Endothelial cell of umbilical vein (primary cell): ENCODE data around the gene EPHB6. TPM values are rescaled to one million over a fixed set of nuclear protein-coding genes. Genes with fewer than 3 reads are reported as not detected.
A peak's percentile ranks its signal among the peaks of the same experiment; 100 is the strongest.

Experiments
- BruUV-seq: library from RNA; stranded (reverse); fragments of 400-500 nt; replicated peaks from 2 replicates; lab custom pipeline; 2021; lab: Mats Ljungman, UMichigan
- CTCF ChIA-PET: fragments of 300-600, 350-600 bp; sonication (Branson Sonifier 250); formaldehyde crosslinking; loops from one replicate; lab custom pipeline; 2021; ENCODE audit warnings: antibody characterized with exemption, inconsistent platforms; lab: Charles Lee
- POLR2A ChIA-PET: fragments of 300-600, 350-600 bp; sonication (Branson Sonifier 250); formaldehyde crosslinking; loops from one replicate; lab custom pipeline; 2021; ENCODE audit warnings: antibody characterized with exemption, inconsistent platforms; lab: Charles Lee
- DNase-seq: peaks from one replicate; pipeline ENCODE4 v3.0.0-alpha.2; 2011; ENCODE audit warnings: low read depth, low spot score
- FAIRE-seq: peaks from 2 replicates; lab custom pipeline; 2011; peaks lifted over from hg19 to GRCh38; lab: Jason Lieb, UNC
- H2AFZ ChIP-seq: 2 replicates; pipeline ENCODE4 v1.6.0; 2012; ENCODE audit warnings: low read depth, low read length, control low read depth, inconsistent platforms
- H3K27ac ChIP-seq: 2 replicates; pipeline ENCODE4 v1.5.1; 2011; ENCODE audit warnings: low read depth, mild to moderate bottlenecking, control low read depth, low read length, moderate library complexity; ENCODE audit not compliant: insufficient read depth
- H3K27me3 ChIP-seq, 2 experiments: 2 replicates each; pipeline versions ENCODE4 v1.6.0 to v1.6.1; 2011; ENCODE audit warnings: low read length in 2 of 2, mixed read lengths in 1 of 2; ENCODE audit not compliant: control insufficient read depth in 2 of 2, insufficient read depth in 2 of 2
- H3K36me3 ChIP-seq, 2 experiments: 2 replicates in 1 of 2; 3 replicates in 1 of 2; pipeline ENCODE4 v1.5.1; 2011; ENCODE audit warnings: low read length in 2 of 2, mild to moderate bottlenecking in 1 of 2, moderate library complexity in 1 of 2; ENCODE audit not compliant: control insufficient read depth in 2 of 2, insufficient read depth in 2 of 2; ENCODE audit errors: extremely low read depth in 1 of 2
- H3K4me1 ChIP-seq: 3 replicates; pipeline ENCODE4 v1.5.1; 2011; ENCODE audit warnings: mild to moderate bottlenecking, low read length; ENCODE audit not compliant: control insufficient read depth, insufficient read depth; ENCODE audit errors: extremely low read depth
- H3K4me2 ChIP-seq: 2 replicates; pipeline ENCODE4 v1.6.1; 2011; ENCODE audit warnings: low read length, control low read depth, mixed read lengths; ENCODE audit not compliant: insufficient read depth
- H3K4me3 ChIP-seq, 3 experiments: fragments of 200-600 bp in 1 of 3; sonication (generic), shearing (Covaris generic) in 1 of 3; replicated peaks in 1 of 3; 2 replicates each; pipeline ENCODE4 v1.5.1; 2011 to 2016; ENCODE audit warnings: control low read depth in 3 of 3, low read length in 3 of 3, mild to moderate bottlenecking in 2 of 3, inconsistent platforms in 1 of 3, low read depth in 1 of 3, moderate library complexity in 1 of 3; ENCODE audit not compliant: insufficient read depth in 1 of 3
- H3K79me2 ChIP-seq: 2 replicates; pipeline ENCODE4 v1.6.0; 2012; ENCODE audit warnings: low read length, inconsistent platforms; ENCODE audit not compliant: control insufficient read depth, insufficient read depth
- H3K9ac ChIP-seq: replicated peaks from 2 replicates; pipeline ENCODE3; 2011; ENCODE audit warnings: low read length, control low read depth; ENCODE audit not compliant: insufficient read depth; ENCODE audit errors: extremely low read depth
- H3K9me1 ChIP-seq: replicated peaks from 3 replicates; pipeline ENCODE4 v1.6.0; 2011; ENCODE audit warnings: mild to moderate bottlenecking, low read length; ENCODE audit not compliant: control insufficient read depth, insufficient read depth; ENCODE audit errors: extremely low read depth
- H3K9me3 ChIP-seq: replicated peaks from 2 replicates; pipeline ENCODE4 v1.5.1; 2012; ENCODE audit warnings: low read length, inconsistent platforms; ENCODE audit not compliant: control insufficient read depth, insufficient read depth
- H4K20me1 ChIP-seq: replicated peaks from 2 replicates; pipeline ENCODE3; 2011; ENCODE audit warnings: mild to moderate bottlenecking, low read length; ENCODE audit not compliant: control insufficient read depth, insufficient read depth; ENCODE audit errors: extremely low read depth
- EZH2 ChIP-seq: IDR thresholded peaks from 2 replicates; pipeline ENCODE4 v1.6.1; 2012; ENCODE audit warnings: borderline replicate concordance, low read depth, mild to moderate bottlenecking, moderate library complexity, low read length, inconsistent platforms; ENCODE audit not compliant: severe bottlenecking
- FOS ChIP-seq: IDR thresholded peaks from 2 replicates; pipeline ENCODE4 v1.6.1; 2011; ENCODE audit warnings: mild to moderate bottlenecking, low read length, moderate library complexity, borderline replicate concordance; ENCODE audit not compliant: insufficient read depth
- GATA2 ChIP-seq: IDR thresholded peaks from 2 replicates; pipeline ENCODE4 v1.7.0; 2011; ENCODE audit warnings: low read depth, mild to moderate bottlenecking, moderate library complexity, mixed read lengths, low read length; ENCODE audit not compliant: insufficient read length, insufficient read depth
- JUN ChIP-seq: IDR thresholded peaks from 2 replicates; pipeline ENCODE4 v1.6.1; 2011; ENCODE audit warnings: borderline replicate concordance, low read depth; ENCODE audit not compliant: insufficient read length, insufficient read depth
- POLR2A ChIP-seq: IDR thresholded peaks from 2 replicates; pipeline ENCODE4 v1.6.1; 2012; ENCODE audit warnings: low read depth, mild to moderate bottlenecking, control low read depth, low read length
- dilution Hi-C: fragments of 300-500 bp; cut with MboI; formaldehyde crosslinking; loops from one replicate; pipeline ENCODE4 v1.15.0; 2019; ENCODE audit warnings: low sequenced_read_pairs; ENCODE audit not compliant: extremely low pct_ligation_motif_present
- intact Hi-C: fragments of 100-400 bp; cut with micrococcal nuclease; formaldehyde crosslinking; loops from one replicate; pipeline ENCODE4 v1.10.0; 2022
- polyA plus RNA-seq, 4 experiments: library from polyadenylated mRNA; depleted of rRNA in 3 of 4; stranded (reverse) in 3 of 4; unstranded in 1 of 4; fragments of >200 nt; gene quantifications; 2 replicates each; pipeline versions ENCODE4 v1.2.1 to v1.2.3, GENCODE V29; 2011 to 2012; ENCODE audit warnings: missing spikeins in 1 of 4
- total RNA-seq: library from RNA; stranded (reverse); gene quantifications from 2 replicates; pipeline ENCODE4 v1.2.3, GENCODE V29; 2021
- TF ChIP-seq, protein P1 (sequence below), 2 donors: IDR thresholded peaks; 1 replicate in 1 of 2; 2 replicates in 1 of 2; pipeline ENCODE4 v1.5.1; 2011; ENCODE audit warnings: low read length in 2 of 2, mild to moderate bottlenecking in 2 of 2, moderate library complexity in 2 of 2, control low read depth in 1 of 2, inconsistent platforms in 1 of 2, low read depth in 1 of 2; ENCODE audit not compliant: insufficient read depth in 1 of 2; ENCODE audit errors: extremely low read depth in 1 of 2

Gene EPHB6
- total and polyA plus RNA-seq, 2 donors (not counting 3 experiments of a cell fraction or from before 2014, with no cell fraction given) = 0.86 to 2.9 TPM

DNA sequence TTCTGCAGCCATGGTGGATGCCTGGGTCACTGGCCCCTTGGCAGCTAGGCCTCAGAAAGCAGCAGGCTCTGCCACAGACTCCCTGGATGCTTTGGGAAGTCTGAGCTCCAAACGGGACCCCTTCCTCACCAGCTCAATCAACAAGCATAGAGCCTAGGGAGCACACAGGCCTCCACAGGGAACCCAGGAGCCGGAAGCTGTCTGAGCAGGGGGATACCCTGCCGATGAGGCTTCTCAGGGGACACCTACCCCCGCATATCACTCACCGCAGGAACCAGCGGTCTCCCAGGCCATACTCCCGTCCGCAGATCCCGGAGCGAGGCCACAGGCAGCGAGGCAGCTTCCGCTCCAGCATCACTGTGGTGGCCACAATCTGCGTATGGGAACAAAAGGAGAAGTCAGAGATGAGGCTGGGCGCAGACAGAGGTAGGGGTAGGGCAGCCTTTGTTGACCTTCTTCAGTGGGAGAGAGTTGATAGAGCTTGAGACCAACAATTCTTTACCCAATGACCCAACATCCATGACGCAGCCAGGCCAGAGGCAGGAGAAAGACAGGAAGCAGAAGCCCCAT lies 17.3 kb downstream of the EPHB6 start:
- ChIA-PET CTCF (interaction anchor here (0.7 to 4.0 kb wide), 13 partner anchors 9 to 343 kb away, joined by 3 to 27 read pairs (median 4); no protein-coding TSS in a partner anchor), POLR2A (no interaction called here)
- H3K4me3 ChIP-seq = no peak overlapping the region
- dilution Hi-C loops = no loop called here
- no peaks in the 10 kb centered on the region for H3K4me1 ChIP-seq
- H3K36me3 ChIP-seq = no peaks in the 10 kb centered on the region
- no peaks in the 10 kb centered on the region for H4K20me1 ChIP-seq
- TF ChIP-seq EZH2 = no peak
- TF ChIP-seq FOS = no peak
- TF ChIP-seq GATA2 = no peak
- no peak for TF ChIP-seq JUN
- H3K9ac ChIP-seq = no peak overlapping the region
- BruUV-seq = no TSS peak
- FAIRE-seq (no peak), DNase-seq (no peak)
- no peak overlapping the region for H2AFZ ChIP-seq
- intact Hi-C loops = no loop called here
- no peaks in the 10 kb centered on the region for H3K27me3 ChIP-seq
- no peaks in the 10 kb centered on the region for H3K9me1 ChIP-seq
- no peak overlapping the region for H3K27ac ChIP-seq
- H3K79me2 ChIP-seq = no peaks in the 10 kb centered on the region
- no peaks in the 10 kb centered on the region for H3K9me3 ChIP-seq
- no peak overlapping the region for H3K4me2 ChIP-seq

DNA sequence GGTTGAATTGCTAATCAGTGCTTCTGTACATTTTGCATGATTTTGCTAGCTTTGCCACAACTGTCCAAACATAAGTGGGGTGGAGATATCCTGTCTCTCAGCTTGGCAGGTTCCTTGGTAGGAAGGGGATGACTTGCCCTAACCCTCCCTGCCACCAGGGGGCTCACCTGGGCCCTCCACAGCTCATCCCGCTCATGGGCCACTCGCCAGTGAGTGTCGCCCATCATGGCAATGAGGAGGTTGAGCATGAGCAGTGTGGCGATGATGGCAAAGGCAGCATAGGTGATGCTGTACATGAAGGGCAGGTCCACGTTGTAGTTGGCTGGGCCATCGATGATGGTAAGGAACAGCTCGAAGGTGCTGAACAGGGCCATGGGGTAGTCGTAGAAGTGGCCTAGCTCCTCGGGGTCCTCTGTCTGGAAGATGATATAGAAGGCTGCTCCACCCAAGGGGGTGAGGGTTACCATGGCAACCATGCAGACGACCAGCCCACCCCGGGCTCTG lies 18.5 kb downstream of the EPHB6 start:
- no peak overlapping the region for H3K27ac ChIP-seq
- POLR2A ChIA-PET = no interaction called here
- H3K9ac ChIP-seq = no peak overlapping the region
- H3K9me3 ChIP-seq = no peaks in the 10 kb centered on the region
- CTCF ChIA-PET = interaction anchor here (0.8 to 4.0 kb wide), 17 partner anchors 7 to 344 kb away, joined by 3 to 27 read pairs (median 4); no protein-coding TSS in a partner anchor
- no peaks in the 10 kb centered on the region for H4K20me1 ChIP-seq
- intact Hi-C loops (no loop called here), dilution Hi-C loops (no loop called here)
- H3K79me2 ChIP-seq = no peaks in the 10 kb centered on the region
- FAIRE-seq = no peak
- DNase-seq = no peak
- no peak for TF ChIP-seq POLR2A
- TF ChIP-seq, protein P1, sequence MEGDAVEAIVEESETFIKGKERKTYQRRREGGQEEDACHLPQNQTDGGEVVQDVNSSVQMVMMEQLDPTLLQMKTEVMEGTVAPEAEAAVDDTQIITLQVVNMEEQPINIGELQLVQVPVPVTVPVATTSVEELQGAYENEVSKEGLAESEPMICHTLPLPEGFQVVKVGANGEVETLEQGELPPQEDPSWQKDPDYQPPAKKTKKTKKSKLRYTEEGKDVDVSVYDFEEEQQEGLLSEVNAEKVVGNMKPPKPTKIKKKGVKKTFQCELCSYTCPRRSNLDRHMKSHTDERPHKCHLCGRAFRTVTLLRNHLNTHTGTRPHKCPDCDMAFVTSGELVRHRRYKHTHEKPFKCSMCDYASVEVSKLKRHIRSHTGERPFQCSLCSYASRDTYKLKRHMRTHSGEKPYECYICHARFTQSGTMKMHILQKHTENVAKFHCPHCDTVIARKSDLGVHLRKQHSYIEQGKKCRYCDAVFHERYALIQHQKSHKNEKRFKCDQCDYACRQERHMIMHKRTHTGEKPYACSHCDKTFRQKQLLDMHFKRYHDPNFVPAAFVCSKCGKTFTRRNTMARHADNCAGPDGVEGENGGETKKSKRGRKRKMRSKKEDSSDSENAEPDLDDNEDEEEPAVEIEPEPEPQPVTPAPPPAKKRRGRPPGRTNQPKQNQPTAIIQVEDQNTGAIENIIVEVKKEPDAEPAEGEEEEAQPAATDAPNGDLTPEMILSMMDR (IDR thresholded peaks at IDR 0.05; ENCODE audit: extremely low read depth in 1 of 2, insufficient read depth in 1 of 2, low read depth in 1 of 2, low read length in 2 of 2) = peak; percentile 35 to 48
- H3K4me1 ChIP-seq = no peaks in the 10 kb centered on the region
- no peak overlapping the region for H2AFZ ChIP-seq
- no peaks in the 10 kb centered on the region for H3K36me3 ChIP-seq
- H3K9me1 ChIP-seq = no peaks in the 10 kb centered on the region
- H3K27me3 ChIP-seq = peaks cover 0 to 2% of the 10 kb centered on the region in 2 experiments
- no peak overlapping the region for H3K4me2 ChIP-seq
- H3K4me3 ChIP-seq = no peak overlapping the region
- no TSS peak for BruUV-seq
